Measurements from ENCODE around the gene ASB15.

DNA sequence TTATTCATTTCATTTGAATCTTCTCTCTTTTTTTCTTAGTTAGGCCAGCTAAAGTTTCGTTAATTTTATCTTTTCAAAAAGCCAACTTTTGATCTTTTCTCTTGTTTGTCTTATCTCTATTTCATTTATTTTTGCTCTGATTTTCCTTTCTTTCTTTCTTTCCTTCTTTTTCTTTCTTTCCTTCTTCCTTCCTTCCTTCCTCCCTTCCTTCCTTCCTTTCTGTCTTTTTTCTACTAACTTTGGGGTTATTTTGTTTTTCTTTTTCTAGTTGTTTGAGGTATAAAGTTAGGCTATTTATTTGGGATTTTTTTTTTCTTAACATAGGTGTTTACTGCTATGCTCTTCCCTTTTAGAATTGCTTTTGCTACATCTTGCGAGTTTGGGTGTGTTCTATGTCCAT is 13.2 kb upstream of the ASB15 start:
- TF ChIP-seq, protein P1, sequence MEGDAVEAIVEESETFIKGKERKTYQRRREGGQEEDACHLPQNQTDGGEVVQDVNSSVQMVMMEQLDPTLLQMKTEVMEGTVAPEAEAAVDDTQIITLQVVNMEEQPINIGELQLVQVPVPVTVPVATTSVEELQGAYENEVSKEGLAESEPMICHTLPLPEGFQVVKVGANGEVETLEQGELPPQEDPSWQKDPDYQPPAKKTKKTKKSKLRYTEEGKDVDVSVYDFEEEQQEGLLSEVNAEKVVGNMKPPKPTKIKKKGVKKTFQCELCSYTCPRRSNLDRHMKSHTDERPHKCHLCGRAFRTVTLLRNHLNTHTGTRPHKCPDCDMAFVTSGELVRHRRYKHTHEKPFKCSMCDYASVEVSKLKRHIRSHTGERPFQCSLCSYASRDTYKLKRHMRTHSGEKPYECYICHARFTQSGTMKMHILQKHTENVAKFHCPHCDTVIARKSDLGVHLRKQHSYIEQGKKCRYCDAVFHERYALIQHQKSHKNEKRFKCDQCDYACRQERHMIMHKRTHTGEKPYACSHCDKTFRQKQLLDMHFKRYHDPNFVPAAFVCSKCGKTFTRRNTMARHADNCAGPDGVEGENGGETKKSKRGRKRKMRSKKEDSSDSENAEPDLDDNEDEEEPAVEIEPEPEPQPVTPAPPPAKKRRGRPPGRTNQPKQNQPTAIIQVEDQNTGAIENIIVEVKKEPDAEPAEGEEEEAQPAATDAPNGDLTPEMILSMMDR (IDR thresholded peaks at IDR 0.05), result no peak
- TF ChIP-seq POLR2A (IDR thresholded peaks at IDR 0.05), result no peak
